ENCODE measurements around the gene CISD1. TPM values are rescaled to one million over a fixed set of nuclear protein-coding genes. Genes with fewer than 3 reads are reported as not detected.

Gene CISD1
- total and polyA plus RNA-seq, 2 of the 4 experiments (the other 2 are of a cell fraction) = 28.2 to 34.6 TPM

- TF ChIP-seq CTCF (conservative IDR thresholded peaks at IDR 0.05; ENCODE audit: low read depth, low read length) (no peak), MXI1 (IDR thresholded peaks at IDR 0.05; ENCODE audit: borderline replicate concordance, low read depth, low read length) (peak; percentile 3; the same call in 1 of the 2 replicates), USF2 (IDR thresholded peaks at IDR 0.05; ENCODE audit: low read depth, low read length) (peak; percentile 16; the same call in 1 of the 2 replicates), BHLHE40 (IDR thresholded peaks at IDR 0.05; ENCODE audit: low read depth, low read length) (no peak), NFE2L2 (IDR thresholded peaks at IDR 0.05; ENCODE audit: low read depth, low read length) (no peak), POLR2A (IDR thresholded peaks at IDR 0.05; ENCODE audit: low read depth, low read length) (no peak; the same call in 1 of the 2 replicates)
These were observed 1.9 kb upstream of the CISD1 start (continued) for GRCh38 chr10:58266826-58267712.
